Measurements from ENCODE around the gene RAET1L.
"Not testable (repeated sequence)": the region's sequence is repeated elsewhere in the genome, so short reads cannot be mapped to it uniquely, and the experiment has no call there.

RAET1L gene

DNA sequence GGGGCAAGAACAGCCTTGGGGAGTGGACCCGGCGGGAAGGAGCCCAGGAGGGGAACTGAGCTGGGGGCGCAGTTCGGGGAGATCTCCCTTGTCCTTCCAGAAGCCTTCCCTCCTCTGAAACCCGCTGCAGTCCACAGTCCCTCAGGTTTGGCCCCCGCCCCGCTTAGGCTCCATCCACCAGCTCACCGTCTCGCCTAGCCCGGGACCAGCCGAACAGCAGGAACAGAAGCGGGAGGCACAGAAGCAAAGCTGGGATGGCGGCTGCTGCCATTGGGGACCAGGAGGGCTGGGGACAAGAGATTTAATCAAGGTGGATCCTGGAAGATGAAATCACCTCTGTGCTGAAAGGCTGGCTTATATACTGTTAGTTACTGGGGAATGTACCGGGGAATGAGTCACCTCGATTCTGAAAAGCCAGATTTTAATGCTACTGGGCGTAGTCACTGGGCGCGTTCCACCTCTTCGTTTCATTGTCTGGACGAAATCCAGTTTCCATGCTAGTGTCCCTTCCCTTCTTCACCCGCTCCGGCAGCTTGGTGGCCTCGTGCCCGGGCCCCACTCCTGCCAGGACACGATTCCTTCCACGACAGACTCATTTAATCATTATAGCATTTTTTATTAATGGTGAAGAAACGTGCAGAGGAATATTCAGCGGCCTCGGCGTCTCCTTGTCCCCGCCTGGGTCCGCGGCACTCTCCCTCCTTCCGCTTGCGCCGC, at the start of gene RAET1L:
RAET1L (minus strand) TSS at position 332 of the 717 bp plus-strand sequence; CDS start at position 271, 61 bp downstream.
- no peak for DNase-seq

GRCh38 chr6:150075034-150075421, 49.7 kb upstream of the RAET1L start:
- DNase-seq: no peak

- not testable (repeated sequence) for DNase-seq
Observed at GRCh38 chr6:150074396-150075033, 49.2 kb upstream of the RAET1L start.

DNA sequence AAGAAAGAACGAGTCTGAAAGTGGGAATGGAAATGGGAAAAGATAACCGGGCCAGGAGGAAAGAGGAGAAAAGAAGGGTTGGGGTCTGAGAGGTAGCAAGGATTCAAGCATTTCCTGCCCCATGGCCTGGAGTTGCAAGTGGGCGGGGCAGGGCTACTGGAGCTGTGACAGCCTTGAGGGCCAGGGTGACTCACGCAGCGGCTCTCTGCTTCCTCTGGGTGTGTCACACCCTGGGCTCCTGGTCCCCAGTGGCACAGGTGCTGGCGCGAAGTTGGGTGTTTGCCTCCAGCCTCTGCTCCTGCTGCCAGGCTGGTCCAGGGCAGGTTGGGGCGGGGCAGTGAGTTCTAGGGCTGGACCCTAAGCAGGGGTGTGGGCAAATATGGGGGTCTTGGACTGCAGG, 46.9 kb upstream of the RAET1L start:
- DNase-seq: no peak

DNA sequence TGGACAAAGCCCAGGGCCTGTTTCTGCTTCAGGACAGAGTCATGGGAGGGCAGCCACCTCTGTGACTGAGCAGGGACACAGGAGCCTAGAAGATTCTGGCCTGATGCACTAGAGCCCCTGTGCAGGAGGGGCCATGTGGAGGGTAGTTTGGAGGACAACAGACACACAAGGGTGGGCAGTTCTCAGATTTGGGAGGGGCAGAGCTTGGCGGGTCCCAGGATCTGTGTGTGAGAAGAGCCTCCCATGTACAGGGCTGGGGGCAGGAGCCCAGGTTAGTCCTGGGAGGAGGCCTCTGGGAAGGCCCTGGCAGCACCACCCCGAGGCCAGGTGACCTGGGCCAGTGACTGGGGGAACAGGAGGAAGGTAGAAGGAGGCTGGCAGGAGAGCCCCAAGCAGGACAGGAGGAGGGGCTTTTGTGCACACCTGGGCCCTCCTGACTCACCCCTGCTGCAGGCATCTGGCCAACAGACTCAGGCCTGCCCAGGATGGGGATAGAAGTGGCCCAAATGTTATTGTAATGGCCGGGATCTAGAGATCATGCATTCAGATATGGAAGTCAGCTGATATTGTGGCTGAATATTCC, 45.0 kb upstream of the RAET1L start:
- DNase-seq: no peak

DNA sequence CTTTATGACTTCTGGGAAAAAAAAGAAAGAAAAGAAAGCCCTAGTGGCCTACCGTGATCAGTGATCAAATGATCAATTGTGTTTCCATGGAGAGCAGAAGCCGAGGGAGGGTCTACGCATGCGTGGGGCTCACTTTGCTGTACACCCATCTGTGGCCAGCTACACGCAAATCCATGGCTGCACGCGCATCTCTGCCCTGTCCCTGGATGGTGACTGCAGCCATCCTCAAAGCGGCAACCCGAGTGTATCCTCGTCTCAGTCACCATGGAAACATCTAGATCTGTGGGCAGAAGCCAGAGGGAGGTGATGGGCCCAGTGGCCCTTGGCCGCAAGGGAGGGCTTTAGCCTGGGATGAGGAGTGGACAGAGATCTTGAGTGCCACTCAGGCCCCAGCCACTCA, 44.4 kb upstream of the RAET1L start:
- no peak for DNase-seq

- DNase-seq: peak; percentile 37
Observed at GRCh38 chr6:150068720-150069648, 43.7 kb upstream of the RAET1L start, which contains the start of gene ULBP3. Gene ULBP3, minus strand, starts transcription at chr6:150069121. Its CDS starts 55 bp downstream, at chr6:150069066.

DNA sequence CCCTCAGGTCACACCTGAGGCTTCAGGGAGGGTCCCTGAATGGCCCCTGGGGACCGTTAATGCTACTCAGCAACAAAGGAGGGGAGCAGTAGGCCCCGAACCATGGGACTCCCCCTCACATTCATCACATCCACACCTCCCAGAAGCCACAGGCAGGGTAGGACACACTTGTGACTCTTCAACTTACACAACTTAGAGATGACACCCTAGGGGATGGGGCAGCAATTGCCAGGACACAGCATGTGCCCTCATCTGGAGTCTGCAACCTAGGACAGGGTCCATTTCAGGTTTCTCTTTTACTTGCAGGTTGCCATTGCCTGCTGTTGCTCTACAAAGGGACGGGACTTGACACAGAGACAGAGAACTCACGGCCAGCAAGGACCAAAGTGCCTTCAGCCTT, 42.8 kb upstream of the RAET1L start:
- DNase-seq: no peak

- DNase-seq: no peak
Observed at GRCh38 chr6:150065083-150065482, 39.8 kb upstream of the RAET1L start.

DNA sequence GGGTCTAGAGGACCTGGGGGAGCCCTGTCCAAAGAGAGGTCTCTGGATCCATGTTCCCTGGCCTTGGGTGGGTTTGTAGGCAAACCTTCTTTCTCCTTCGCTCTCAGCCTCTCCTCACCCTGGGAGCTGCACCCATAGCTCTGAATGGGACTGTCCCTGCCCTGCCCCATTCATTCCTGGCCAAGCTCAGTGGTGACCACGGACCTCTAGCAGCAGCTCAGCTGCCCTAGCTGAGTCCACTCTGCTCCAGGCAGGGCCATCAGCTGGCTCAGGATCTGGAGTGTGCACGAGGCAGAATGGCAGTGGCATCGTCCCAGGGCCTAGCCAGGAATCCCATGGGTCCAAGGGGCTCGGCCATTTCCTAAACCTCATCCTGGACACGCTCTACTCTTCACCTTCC, 38.3 kb upstream of the RAET1L start:
- no peak for DNase-seq

DNA sequence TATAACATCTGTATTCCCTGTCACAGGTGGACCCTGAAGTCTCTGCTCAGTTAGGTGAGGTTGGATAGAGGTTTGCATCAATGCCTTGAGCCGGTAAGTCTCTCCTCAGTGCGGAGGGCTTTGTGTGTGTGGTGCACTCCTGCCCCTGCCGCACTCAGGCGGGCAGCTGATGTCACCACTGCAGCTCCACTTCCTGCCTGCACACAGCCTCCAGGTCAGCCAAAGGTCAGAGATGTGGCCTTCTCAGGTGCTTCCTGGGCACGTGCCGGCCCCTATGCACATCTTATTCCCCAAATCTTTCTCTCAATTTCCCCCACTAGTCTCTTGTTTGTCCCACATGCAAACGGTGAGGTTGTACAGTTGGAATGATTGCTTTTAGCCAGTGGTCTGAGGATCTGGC, 34.6 kb upstream of the RAET1L start:
- DNase-seq: not testable (repeated sequence)

- DNase-seq: no peak
Observed at GRCh38 chr6:150058986-150059385, 33.7 kb upstream of the RAET1L start.

DNA sequence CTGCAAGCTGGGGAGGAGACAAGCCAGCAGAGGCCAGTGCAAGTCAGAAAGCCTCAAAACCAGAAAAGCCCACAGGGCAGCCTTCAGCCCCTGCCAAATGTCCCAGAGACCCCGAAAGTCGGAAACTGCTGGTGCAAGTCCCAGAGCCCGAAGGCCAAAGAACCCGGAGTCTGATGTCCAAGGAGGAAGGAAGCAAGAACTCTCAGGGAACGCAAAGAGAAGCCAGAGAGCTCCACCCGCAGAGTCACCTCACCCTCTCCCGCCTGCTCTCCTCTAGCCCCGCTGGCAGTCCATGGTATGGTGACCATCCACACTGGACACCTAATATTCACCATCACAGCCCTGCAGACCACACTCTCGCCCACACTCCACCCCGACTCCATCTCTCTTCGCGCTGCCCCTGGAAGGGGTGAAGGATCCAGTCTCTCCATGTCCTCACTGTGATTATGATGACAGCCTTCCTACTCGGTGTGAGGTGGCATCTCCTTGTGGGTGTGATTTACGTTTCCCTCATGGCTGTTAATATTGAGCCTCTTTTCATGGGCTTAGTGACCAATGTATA, 33.0 kb upstream of the RAET1L start:
- DNase-seq: no peak

- no peak for DNase-seq
Observed at GRCh38 chr6:150057501-150057951, 32.2 kb upstream of the RAET1L start.

GRCh38 chr6:150056916-150057315, 31.6 kb upstream of the RAET1L start:
- DNase-seq: no peak

DNA sequence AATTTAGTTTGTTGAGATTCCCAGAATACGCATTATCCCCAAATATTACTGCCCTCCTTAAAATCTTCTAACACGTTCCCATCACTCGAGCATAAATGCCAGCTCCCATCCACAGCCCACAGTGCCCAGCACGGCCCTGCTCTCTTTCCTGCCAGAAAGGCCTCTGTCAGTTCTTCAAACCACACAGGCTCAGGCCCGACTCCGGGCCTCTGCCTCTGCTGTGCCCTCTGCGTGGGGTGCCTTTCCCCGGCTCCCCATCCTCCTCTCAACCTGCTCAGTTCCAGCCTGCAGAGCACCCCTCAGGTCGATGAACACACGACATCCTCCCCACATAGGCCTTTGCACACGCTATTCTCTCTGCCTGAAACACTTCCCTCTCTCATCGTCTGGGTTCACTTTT, 30.8 kb upstream of the RAET1L start:
- DNase-seq: no peak

GRCh38 chr6:150055131-150055530, 29.8 kb upstream of the RAET1L start:
- no peak for DNase-seq

DNA sequence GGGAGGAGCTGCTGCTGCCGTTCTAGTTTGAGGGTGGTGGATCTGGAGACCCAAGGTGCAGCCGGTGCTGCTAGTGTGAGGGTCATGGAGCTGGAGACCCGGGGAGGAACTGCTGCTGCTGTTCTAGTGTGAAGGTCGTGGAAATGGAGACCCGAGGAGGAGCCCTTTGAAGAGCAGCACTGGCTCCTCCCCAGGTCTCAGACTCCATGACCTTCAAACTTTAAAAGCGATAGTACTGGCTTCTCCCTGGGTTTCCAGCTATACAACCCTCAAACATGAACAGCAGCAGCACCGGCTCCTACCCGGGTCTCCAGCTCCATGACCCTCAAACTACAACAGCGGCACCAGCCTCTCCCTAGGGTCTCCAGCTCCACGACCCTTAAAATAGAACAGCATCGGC, 28.1 kb upstream of the RAET1L start:
- DNase-seq: no peak

GRCh38 chr6:150050846-150051245, 25.5 kb upstream of the RAET1L start:
- DNase-seq: no peak

DNA sequence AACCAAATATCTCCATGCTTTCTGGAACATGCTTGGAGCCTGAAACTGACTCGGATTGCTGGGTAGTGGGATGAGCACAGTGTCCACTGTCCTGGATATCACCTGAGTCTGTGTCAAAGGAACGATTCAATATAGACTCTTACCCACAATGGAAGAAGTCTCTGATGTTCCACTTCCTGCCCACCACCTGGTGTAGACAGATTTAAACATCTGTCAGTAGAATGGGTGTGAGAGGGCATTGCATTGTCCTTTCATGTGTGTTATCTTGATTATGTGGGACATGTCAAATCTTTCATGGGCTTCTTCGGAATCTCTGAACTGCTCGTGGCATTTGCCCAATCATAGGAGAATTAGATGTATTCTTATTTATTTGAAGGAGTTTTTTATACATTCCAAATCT, 22.8 kb upstream of the RAET1L start:
- no peak for DNase-seq

GRCh38 chr6:150046943-150047342, 21.6 kb upstream of the RAET1L start:
- DNase-seq: no peak

GRCh38 chr6:150044621-150045145, 19.4 kb upstream of the RAET1L start:
- no peak for DNase-seq
